WERI-Rb-1 (cell line): ENCODE data around the gene ADCY2.
A peak's percentile ranks its signal among the peaks of the same experiment; 100 is the strongest.

Experiments used
- DNase-seq: peaks from one replicate; pipeline ENCODE4 v3.0.0-alpha.2; 2020
- H3K27ac ChIP-seq: fragments of 250-450 bp; sonication (Bioruptor Pico); 2 replicates; pipeline ENCODE4 v1.5.1; 2020; ENCODE audit warnings: mild to moderate bottlenecking, moderate library complexity
- H3K27me3 ChIP-seq: fragments of 250-450 bp; sonication (Bioruptor Pico); 2 replicates; pipeline ENCODE4 v1.5.1; 2021; ENCODE audit warnings: mild to moderate bottlenecking, low read depth, moderate library complexity; ENCODE audit not compliant: insufficient read depth, severe bottlenecking
- H3K36me3 ChIP-seq: fragments of 250-450 bp; sonication (Bioruptor Pico); 2 replicates; pipeline ENCODE4 v1.5.1; 2020; ENCODE audit warnings: mild to moderate bottlenecking, moderate library complexity
- H3K4me3 ChIP-seq: 2 replicates; pipeline ENCODE4 v1.5.1; 2011; ENCODE audit warnings: low read depth, mild to moderate bottlenecking, control low read depth, low read length
- H3K9me3 ChIP-seq: fragments of 250-450 bp; sonication (Bioruptor Pico); 2 replicates; pipeline ENCODE4 v1.5.1; 2021; ENCODE audit warnings: mild to moderate bottlenecking, moderate library complexity; ENCODE audit not compliant: severe bottlenecking
- TF ChIP-seq, protein P1 (sequence below): IDR thresholded peaks from 2 replicates; pipeline ENCODE4 v1.5.1; 2011; ENCODE audit warnings: low read depth, mild to moderate bottlenecking, control low read depth, inconsistent platforms, low read length

ADCY2 gene

DNA sequence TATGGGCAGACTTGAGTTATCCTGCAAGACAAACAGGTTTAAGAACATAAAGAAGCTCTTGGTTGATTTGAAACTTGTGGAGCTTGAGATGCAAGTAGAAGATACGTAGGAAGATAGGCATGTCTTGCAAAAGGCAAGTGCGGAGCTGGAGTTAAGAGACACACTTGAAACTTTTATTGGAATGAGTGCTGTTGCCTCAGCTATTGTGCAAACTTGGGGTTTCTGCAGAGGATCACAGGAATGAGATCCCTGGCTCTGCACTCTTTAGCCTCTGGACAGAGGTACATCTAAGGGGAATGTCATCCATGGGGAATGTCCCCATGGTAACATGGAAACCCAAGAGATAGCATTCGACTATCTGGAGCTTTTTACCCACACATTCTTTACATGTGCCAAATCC, 121.1 kb downstream of the ADCY2 start:
- Histone ChIP-seq H3K4me3 (no peak overlapping the region), H3K9me3 (no peaks in the 10 kb centered on the region), H3K27me3 (no peaks in the 10 kb centered on the region), H3K36me3 (peaks cover 19% of the 10 kb centered on the region), H3K27ac (no peak overlapping the region)
- no peak for DNase-seq
- TF ChIP-seq, protein P1, sequence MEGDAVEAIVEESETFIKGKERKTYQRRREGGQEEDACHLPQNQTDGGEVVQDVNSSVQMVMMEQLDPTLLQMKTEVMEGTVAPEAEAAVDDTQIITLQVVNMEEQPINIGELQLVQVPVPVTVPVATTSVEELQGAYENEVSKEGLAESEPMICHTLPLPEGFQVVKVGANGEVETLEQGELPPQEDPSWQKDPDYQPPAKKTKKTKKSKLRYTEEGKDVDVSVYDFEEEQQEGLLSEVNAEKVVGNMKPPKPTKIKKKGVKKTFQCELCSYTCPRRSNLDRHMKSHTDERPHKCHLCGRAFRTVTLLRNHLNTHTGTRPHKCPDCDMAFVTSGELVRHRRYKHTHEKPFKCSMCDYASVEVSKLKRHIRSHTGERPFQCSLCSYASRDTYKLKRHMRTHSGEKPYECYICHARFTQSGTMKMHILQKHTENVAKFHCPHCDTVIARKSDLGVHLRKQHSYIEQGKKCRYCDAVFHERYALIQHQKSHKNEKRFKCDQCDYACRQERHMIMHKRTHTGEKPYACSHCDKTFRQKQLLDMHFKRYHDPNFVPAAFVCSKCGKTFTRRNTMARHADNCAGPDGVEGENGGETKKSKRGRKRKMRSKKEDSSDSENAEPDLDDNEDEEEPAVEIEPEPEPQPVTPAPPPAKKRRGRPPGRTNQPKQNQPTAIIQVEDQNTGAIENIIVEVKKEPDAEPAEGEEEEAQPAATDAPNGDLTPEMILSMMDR: no peak

DNA sequence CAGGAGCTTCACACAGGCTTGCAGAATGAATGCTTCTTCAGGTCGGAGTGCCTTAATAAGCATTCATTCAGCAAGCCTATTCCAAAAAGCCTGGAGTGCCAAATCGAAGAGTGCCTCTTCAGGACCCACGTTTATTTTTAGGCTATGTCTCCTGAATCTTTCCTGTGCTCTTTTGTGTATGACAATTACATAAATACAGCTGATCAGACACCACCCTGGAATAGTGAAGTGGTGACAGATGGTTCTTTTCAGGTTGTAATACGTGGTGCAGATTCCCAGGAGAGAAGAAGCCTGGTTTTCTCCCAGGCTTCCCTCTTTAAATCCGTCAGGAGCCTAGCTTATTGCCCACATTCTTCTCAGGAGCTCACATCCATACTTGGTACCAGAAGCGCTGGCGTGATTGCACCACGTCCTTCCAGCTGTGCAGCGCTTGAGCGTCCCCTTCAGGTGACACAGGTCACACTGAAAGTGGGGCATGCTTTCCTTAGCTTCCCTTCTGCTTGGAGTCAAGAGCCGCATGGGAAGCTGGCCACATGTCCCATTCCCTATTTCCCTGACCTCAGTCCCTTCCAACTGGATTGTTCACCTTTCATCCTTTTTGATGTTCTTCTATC, 123.1 kb downstream of the ADCY2 start:
- H3K27me3 ChIP-seq: no peaks in the 10 kb centered on the region
- peaks cover 34% of the 10 kb centered on the region for H3K36me3 ChIP-seq
- H3K4me3 ChIP-seq: no peak overlapping the region
- TF ChIP-seq, protein P1: peak; percentile 90
- DNase-seq: peak; percentile 73
- no peaks in the 10 kb centered on the region for H3K9me3 ChIP-seq
- H3K27ac ChIP-seq: peak overlapping the region; percentile 10; the same call in 1 of the 2 replicates

DNA sequence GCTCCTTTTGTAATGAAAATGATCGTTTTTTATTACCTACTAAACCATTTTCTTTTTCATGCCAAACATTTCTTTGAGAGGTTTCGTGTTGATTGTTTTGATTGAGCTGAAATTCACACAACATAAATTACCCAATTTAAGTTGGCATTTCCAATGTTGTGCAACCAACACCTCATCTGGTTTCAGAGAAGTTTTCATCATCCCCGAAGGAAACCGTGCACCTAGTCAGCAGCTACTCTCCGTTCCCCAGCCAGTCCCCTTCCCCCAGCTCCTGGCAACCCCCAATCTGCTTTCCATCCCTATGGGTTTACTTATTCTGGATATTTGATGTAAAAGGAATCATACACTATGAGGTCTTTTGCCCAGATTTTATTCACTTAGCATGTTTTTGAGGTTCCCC, 123.6 kb downstream of the ADCY2 start:
- H3K27me3 ChIP-seq: no peaks in the 10 kb centered on the region
- TF ChIP-seq, protein P1: no peak
- no peak for DNase-seq
- H3K27ac ChIP-seq: no peak overlapping the region
- no peaks in the 10 kb centered on the region for H3K9me3 ChIP-seq
- no peak overlapping the region for H3K4me3 ChIP-seq
- peaks cover 39% of the 10 kb centered on the region for H3K36me3 ChIP-seq

DNA sequence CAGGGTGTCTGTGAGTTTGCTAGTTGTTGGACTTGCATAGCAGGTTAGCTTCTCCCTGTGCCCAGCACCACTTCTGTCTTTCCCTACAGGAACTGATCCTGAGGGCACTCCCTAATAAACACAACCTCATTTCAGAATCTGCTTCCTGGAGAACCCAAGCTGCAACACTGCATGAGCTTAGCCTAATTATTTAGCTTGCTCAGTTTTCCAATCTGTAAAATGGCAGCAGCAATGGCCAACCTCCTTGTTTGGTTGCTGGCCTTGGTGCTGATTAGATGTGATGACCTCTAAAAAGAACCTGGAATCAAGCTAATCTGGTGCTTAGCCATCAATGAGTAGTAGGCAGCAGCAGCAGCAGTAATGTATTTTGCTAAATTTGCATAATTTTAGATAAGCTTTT, 133.9 kb downstream of the ADCY2 start:
- Histone ChIP-seq H3K27ac (no peak overlapping the region), H3K27me3 (no peaks in the 10 kb centered on the region), H3K36me3 (peaks cover 17% of the 10 kb centered on the region), H3K4me3 (no peak overlapping the region), H3K9me3 (no peaks in the 10 kb centered on the region)
- no peak for DNase-seq
- TF ChIP-seq, protein P1: no peak

DNA sequence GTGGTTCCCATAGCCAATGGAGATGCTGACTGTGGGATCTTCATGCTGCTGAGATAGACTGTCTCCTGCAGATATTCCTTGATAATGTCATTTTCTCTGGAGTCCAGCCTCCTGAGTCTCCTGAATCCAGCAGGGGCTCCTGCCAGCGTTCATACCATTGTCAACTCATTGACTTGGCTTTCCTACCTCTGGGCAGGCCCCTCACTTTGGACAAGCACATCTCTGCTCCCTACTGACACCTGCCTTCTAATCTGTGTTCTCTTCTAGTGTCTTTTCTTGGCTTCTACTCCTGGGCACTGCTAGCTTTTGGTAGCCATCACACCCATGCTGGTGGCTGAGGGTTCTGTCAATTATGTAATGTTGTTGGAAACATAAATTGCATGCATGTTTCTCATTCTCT, 138.0 kb downstream of the ADCY2 start:
- no peak for DNase-seq
- H3K27me3 ChIP-seq: no peaks in the 10 kb centered on the region
- peaks cover 5% of the 10 kb centered on the region for H3K36me3 ChIP-seq
- H3K4me3 ChIP-seq: no peak overlapping the region
- H3K9me3 ChIP-seq: no peaks in the 10 kb centered on the region
- no peak overlapping the region for H3K27ac ChIP-seq
- TF ChIP-seq, protein P1: 0 out of 2 replicates have a peak, but pooled peaks have one; percentile 12

DNA sequence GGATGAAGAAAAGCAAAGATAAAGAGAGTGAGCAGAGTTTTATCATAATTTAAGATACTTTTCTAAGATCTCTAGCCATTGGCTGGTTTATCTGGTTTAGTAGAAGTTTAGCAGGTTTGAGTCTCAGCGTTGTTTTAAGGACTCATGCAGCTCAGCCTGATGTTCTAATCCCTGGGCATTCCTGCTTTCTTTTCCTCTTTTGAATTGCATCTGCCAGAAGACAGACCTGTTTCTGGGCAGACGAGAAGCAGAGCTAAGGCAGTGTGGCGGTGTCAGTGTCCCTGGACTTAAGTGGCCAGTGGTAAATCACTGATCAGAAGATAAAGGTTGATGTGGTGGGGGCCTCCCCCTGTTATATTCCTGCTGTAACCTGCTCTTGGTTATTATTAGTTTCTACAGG, 138.6 kb downstream of the ADCY2 start:
- no peaks in the 10 kb centered on the region for H3K9me3 ChIP-seq
- no peak for DNase-seq
- TF ChIP-seq, protein P1: no peak
- peaks cover 4% of the 10 kb centered on the region for H3K36me3 ChIP-seq
- no peak overlapping the region for H3K4me3 ChIP-seq
- no peak overlapping the region for H3K27ac ChIP-seq
- no peaks in the 10 kb centered on the region for H3K27me3 ChIP-seq
